ENCODE results near the gene SUMO3.

DNA sequence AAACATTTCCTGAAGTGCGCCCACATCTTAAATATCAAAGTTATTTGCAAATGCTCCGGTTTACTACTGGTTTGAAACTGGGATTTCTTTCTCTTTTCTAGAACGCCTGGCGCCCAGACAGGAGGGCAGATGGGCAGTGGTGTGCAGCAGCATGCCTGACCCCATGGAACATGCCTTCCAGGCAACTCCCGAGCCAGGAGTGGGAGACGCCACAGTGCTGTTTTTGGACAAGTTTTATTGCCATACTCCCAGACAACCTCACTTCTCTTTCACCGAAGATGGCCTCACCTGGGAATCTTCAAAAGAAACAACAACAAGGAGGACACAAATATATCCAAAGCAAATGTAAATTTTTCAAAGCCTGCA lies 37.7 kb downstream of the SUMO3 start:
- TF ChIP-seq, protein P1, sequence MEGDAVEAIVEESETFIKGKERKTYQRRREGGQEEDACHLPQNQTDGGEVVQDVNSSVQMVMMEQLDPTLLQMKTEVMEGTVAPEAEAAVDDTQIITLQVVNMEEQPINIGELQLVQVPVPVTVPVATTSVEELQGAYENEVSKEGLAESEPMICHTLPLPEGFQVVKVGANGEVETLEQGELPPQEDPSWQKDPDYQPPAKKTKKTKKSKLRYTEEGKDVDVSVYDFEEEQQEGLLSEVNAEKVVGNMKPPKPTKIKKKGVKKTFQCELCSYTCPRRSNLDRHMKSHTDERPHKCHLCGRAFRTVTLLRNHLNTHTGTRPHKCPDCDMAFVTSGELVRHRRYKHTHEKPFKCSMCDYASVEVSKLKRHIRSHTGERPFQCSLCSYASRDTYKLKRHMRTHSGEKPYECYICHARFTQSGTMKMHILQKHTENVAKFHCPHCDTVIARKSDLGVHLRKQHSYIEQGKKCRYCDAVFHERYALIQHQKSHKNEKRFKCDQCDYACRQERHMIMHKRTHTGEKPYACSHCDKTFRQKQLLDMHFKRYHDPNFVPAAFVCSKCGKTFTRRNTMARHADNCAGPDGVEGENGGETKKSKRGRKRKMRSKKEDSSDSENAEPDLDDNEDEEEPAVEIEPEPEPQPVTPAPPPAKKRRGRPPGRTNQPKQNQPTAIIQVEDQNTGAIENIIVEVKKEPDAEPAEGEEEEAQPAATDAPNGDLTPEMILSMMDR (IDR thresholded peaks at IDR 0.05) = no peak
- TF ChIP-seq POLR2A (IDR thresholded peaks at IDR 0.05) = no peak
